PC-9 (cell line): ENCODE data around the gene CDHR2. TPM values are rescaled to one million over a fixed set of nuclear protein-coding genes. Genes with fewer than 3 reads are reported as not detected.

Experiments used
- BruUV-seq: library from RNA; stranded (reverse); fragments of 400-500 nt; replicated peaks from 2 replicates; lab custom pipeline; 2021; lab: Mats Ljungman, UMichigan
- CTCF ChIA-PET: fragments of 300-600 bp; sonication (Branson Sonifier 250); formaldehyde crosslinking; loops from one replicate; lab custom pipeline; 2022; ENCODE audit warnings: antibody characterized with exemption; lab: Charles Lee
- POLR2A ChIA-PET: fragments of 300-600 bp; sonication (Branson Sonifier 250); formaldehyde crosslinking; loops from one replicate; lab custom pipeline; 2022; ENCODE audit warnings: antibody characterized with exemption; ENCODE audit not compliant: unreplicated experiment; lab: Charles Lee
- DNase-seq, 2 experiments: peaks; one replicate each; pipeline versions ENCODE4 v3.0.0 to v3.0.0-alpha.2; 2015 to 2022; ENCODE audit warnings: mixed read lengths in 1 of 2
- H2AFZ ChIP-seq: fragments of 200-600 bp; sonication (generic); 2 replicates; pipeline ENCODE4 v1.8.1; 2017; ENCODE audit warnings: antibody characterized with exemption
- H3F3A ChIP-seq: fragments of 200-600 bp; sonication (generic); 2 replicates; pipeline ENCODE4 v1.8.1; 2017; ENCODE audit warnings: antibody characterized with exemption, mild to moderate bottlenecking, low read depth; ENCODE audit not compliant: insufficient read depth
- H3K27ac ChIP-seq: fragments of 200-600 bp; sonication (generic); 2 replicates; pipeline ENCODE4 v1.6.1; 2016; ENCODE audit warnings: mixed run types
- H3K27me3 ChIP-seq: fragments of 200-600 bp; sonication (generic); 2 replicates; pipeline ENCODE4 v1.6.1; 2016; ENCODE audit warnings: low read depth, mixed run types; ENCODE audit not compliant: insufficient read depth
- H3K36me3 ChIP-seq: fragments of 200-600 bp; sonication (generic); 2 replicates; pipeline ENCODE4 v1.6.1; 2016; ENCODE audit warnings: low read depth, mixed run types
- H3K4me1 ChIP-seq: fragments of 200-600 bp; sonication (generic); replicated peaks from 2 replicates; pipeline ENCODE4 v1.6.1; 2016; ENCODE audit warnings: mixed run types; ENCODE audit not compliant: insufficient read depth
- H3K4me2 ChIP-seq: fragments of 200-600 bp; sonication (generic); 2 replicates; pipeline ENCODE4 v1.6.1; 2017; ENCODE audit warnings: mixed run types
- H3K4me3 ChIP-seq: fragments of 200-600 bp; sonication (generic); 2 replicates; pipeline ENCODE4 v1.6.1; 2016; ENCODE audit warnings: mixed run types
- H3K79me2 ChIP-seq: fragments of 200-600 bp; sonication (generic); 2 replicates; pipeline ENCODE4 v1.6.1; 2017; ENCODE audit warnings: low read depth, mixed run types
- H3K9me2 ChIP-seq: fragments of 200-600 bp; sonication (generic); 2 replicates; pipeline ENCODE4 v1.8.1; 2017; ENCODE audit warnings: mild to moderate bottlenecking; ENCODE audit not compliant: insufficient read depth
- H3K9me3 ChIP-seq: fragments of 200-600 bp; sonication (generic); 2 replicates; pipeline ENCODE4 v1.8.1; 2016; ENCODE audit warnings: low read depth; ENCODE audit not compliant: insufficient read depth
- H4K20me1 ChIP-seq: fragments of 200-600 bp; sonication (generic); 2 replicates; pipeline ENCODE4 v1.8.1; 2017; ENCODE audit not compliant: insufficient read depth
- EZH2 ChIP-seq: fragments of 200-600 bp; sonication (generic); IDR thresholded peaks from 2 replicates; pipeline ENCODE4 v1.8.0; 2017; ENCODE audit warnings: antibody characterized with exemption, low read depth
- intact Hi-C: fragments of 100-400 bp; cut with micrococcal nuclease; formaldehyde crosslinking; loops from one replicate; pipeline ENCODE4 v1.10.0; 2022; ENCODE audit not compliant: unreplicated experiment
- total RNA-seq: library from RNA; stranded (reverse); gene quantifications from 2 replicates; pipeline ENCODE4 v1.2.3, GENCODE V29; 2021
- TF ChIP-seq, protein P1 (sequence below): fragments of 200-600 bp; sonication (generic); conservative IDR thresholded peaks from 2 replicates; pipeline ENCODE4 v1.6.1; 2017; ENCODE audit warnings: mixed run types, antibody characterized with exemption, mild to moderate bottlenecking, moderate library complexity

The CDHR2 gene
- total RNA-seq, 1 experiment from 2014 or later, result not detected

DNA sequence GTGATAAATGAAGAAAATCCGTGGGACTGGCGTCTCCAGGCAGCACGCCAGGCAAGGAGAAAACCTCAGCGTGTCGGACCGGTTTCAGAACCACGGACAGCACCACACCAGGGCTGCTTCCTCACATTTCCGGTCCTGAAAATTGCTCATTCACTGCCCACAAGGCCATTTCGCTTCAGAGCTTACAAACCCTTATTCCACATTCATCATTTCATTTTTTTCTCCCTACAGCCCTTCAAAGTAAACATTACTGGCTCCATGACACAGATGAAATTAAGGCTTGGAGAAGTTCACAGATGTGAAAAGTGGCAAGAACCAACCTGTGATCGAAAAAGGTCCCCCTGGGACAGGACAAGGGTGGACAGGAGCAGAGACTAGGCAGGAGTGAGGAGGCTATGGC is 62.3 kb downstream of the CDHR2 start:
- no peaks in the 10 kb centered on the region for H3K27me3 ChIP-seq
- H3K79me2 ChIP-seq, result no peaks in the 10 kb centered on the region
- POLR2A ChIA-PET, result no interaction called here
- no peak overlapping the region for H2AFZ ChIP-seq
- H3K4me1 ChIP-seq, result peaks cover 24% of the 10 kb centered on the region; the same call in 1 of the 2 replicates
- peaks cover 4% of the 10 kb centered on the region; the same call in 1 of the 2 replicates for H4K20me1 ChIP-seq
- no peak for TF ChIP-seq EZH2
- TF ChIP-seq, protein P1, sequence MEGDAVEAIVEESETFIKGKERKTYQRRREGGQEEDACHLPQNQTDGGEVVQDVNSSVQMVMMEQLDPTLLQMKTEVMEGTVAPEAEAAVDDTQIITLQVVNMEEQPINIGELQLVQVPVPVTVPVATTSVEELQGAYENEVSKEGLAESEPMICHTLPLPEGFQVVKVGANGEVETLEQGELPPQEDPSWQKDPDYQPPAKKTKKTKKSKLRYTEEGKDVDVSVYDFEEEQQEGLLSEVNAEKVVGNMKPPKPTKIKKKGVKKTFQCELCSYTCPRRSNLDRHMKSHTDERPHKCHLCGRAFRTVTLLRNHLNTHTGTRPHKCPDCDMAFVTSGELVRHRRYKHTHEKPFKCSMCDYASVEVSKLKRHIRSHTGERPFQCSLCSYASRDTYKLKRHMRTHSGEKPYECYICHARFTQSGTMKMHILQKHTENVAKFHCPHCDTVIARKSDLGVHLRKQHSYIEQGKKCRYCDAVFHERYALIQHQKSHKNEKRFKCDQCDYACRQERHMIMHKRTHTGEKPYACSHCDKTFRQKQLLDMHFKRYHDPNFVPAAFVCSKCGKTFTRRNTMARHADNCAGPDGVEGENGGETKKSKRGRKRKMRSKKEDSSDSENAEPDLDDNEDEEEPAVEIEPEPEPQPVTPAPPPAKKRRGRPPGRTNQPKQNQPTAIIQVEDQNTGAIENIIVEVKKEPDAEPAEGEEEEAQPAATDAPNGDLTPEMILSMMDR, result no peak
- no peaks in the 10 kb centered on the region for H3K9me3 ChIP-seq
- CTCF ChIA-PET, result no interaction called here
- no peaks in the 10 kb centered on the region for H3K9me2 ChIP-seq
- H3K27ac ChIP-seq, result no peak overlapping the region
- H3K4me3 ChIP-seq, result no peak overlapping the region
- peaks cover 18% of the 10 kb centered on the region for H3F3A ChIP-seq
- no peaks in the 10 kb centered on the region for H3K36me3 ChIP-seq
- peak; percentile 46 to 75 for DNase-seq
- intact Hi-C loops, result no loop called here
- no TSS peak for BruUV-seq
- H3K4me2 ChIP-seq, result no peak overlapping the region

DNA sequence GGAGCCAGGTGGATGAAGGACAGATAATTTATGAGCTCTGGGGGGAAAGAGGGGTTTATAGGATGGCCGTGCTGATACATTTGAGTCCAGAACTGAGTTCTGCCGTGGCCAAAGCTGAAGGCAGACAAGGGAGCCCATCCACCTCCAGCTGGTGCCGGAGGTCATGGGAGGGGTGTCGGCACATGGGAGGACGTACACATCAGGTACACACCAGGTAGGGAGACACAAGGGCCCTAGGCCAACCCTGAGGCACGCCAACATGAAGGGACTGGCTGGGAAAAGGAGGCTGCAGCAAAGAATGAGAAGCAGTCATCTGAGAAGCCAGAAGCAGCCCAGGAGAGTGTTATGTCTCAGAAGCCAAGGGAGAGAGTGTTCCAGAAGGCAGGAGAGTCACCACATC is 62.9 kb downstream of the CDHR2 start:
- Histone ChIP-seq H3K36me3 (no peaks in the 10 kb centered on the region), H4K20me1 (peaks cover 4% of the 10 kb centered on the region; the same call in 1 of the 2 replicates), H3K9me2 (no peaks in the 10 kb centered on the region), H2AFZ (no peak overlapping the region), H3K9me3 (no peaks in the 10 kb centered on the region), H3K4me2 (no peak overlapping the region), H3K27me3 (no peaks in the 10 kb centered on the region), H3K79me2 (no peaks in the 10 kb centered on the region), H3K4me3 (no peak overlapping the region), H3F3A (peaks cover 18% of the 10 kb centered on the region), H3K27ac (no peak overlapping the region), H3K4me1 (peaks cover 24% of the 10 kb centered on the region; the same call in 1 of the 2 replicates)
- DNase-seq, result no peak
- intact Hi-C loops, result no loop called here
- no peak for TF ChIP-seq EZH2
- TF ChIP-seq, protein P1, result no peak
- ChIA-PET POLR2A (no interaction called here), CTCF (no interaction called here)
- no TSS peak for BruUV-seq

DNA sequence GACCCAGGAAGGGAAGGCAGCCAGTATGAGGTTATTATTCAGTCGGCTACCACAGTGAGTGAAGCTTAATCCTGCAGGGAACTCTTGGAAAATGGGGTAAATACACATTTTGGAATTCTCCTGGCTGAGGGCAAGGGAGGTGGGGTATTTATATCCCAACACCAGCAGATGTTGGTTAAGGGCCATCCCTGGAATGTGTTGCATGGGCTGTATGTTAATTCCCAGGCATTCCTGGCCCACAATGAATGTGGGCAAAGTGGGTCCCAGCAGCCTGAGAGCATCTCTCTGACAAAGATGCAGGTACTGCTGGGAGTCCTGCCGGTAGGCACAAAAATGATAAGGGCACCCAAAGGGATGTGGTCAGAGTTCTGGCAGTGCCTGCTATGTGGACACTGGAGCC is 63.7 kb downstream of the CDHR2 start:
- Histone ChIP-seq H3K4me2 (no peak overlapping the region), H2AFZ (no peak overlapping the region), H3K9me2 (no peaks in the 10 kb centered on the region), H3F3A (peaks cover 18% of the 10 kb centered on the region), H3K27me3 (no peaks in the 10 kb centered on the region), H3K4me1 (peaks cover 24% of the 10 kb centered on the region; the same call in 1 of the 2 replicates), H3K27ac (no peak overlapping the region), H3K4me3 (no peak overlapping the region), H3K79me2 (no peaks in the 10 kb centered on the region), H4K20me1 (0 out of 2 replicates have a peak, but pooled peaks cover 4% of the 10 kb centered on the region), H3K36me3 (no peaks in the 10 kb centered on the region), H3K9me3 (no peaks in the 10 kb centered on the region)
- ChIA-PET POLR2A (no interaction called here), CTCF (no interaction called here)
- TF ChIP-seq, protein P1, result no peak
- no peak for TF ChIP-seq EZH2
- BruUV-seq, result no TSS peak
- intact Hi-C loops, result no loop called here
- no peak for DNase-seq
